Measurements from ENCODE around the gene AKT3. TPM values are rescaled to one million over a fixed set of nuclear protein-coding genes. Genes with fewer than 3 reads are reported as not detected.

Gene AKT3
- total and polyA plus RNA-seq, 2 experiments from 2014 or later: 4.5 to 18.5 TPM

DNA sequence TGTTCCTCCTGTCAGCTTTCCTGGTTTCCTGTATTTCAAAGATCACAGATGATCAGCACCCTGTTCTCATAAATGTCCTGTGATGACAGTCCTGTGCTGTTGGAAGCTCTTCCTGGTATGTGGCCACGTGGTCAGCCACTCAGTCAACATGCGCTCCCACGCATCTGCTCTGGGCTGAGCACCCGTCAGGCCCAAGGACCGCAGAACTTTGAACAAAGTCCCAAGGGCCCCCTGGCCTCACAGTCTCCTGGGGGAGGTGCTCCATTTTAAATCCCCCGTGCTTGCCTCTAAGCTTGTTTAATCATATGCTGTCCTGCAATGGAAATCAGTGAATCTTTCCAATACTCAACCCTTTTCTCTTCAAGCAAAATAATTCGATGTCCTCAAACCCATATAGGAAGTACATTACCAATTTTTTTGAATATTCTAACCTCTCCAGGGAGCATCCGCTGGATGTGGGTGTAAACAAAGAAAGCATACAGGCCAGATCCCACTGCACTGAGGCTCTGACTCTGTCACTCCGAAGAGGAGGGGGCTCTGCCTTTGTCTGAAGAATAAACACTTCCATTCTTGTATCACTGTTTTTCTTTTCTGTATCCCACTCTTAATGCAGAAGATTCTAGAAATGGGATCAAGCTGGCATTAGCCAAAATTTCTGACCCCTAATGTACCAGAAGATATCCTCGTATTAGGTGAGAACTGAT, 343.9 kb downstream of the AKT3 start (continued):
- TF ChIP-seq ETS1 (IDR thresholded peaks at IDR 0.05) (no peak), POLR2AphosphoS5 (IDR thresholded peaks at IDR 0.05; ENCODE audit: low read depth) (no peak), ZNF114 (CRISPR knock-in tag; IDR thresholded peaks at IDR 0.05) (no peak), NANOG (IDR thresholded peaks at IDR 0.05; ENCODE audit: borderline replicate concordance) (no peak), EZH2phosphoT487 (IDR thresholded peaks at IDR 0.05; ENCODE audit: unreplicated experiment) (no peak), EZH2 (IDR thresholded peaks at IDR 0.05; ENCODE audit: low read depth, unreplicated experiment) (no peak)

GRCh38 chr1:243503155-243503554, 346.9 kb downstream of the AKT3 start:
- Mint-ChIP-seq H3K36me3 (ENCODE audit: low read depth) (peaks cover 6% of the 10 kb centered on the region; the same call in 2 of the 3 replicates), H3K27ac (no peak overlapping the region)

More at GRCh38 chr1:243503155-243503554, 346.9 kb downstream of the AKT3 start:
- peaks cover 3% of the 10 kb centered on the region for H3K27me3 Mint-ChIP-seq (ENCODE audit: insufficient read depth, low read depth, poor library complexity)
- no peak overlapping the region for H3K4me3 ChIP-seq
- H3K4me1 Mint-ChIP-seq: peaks cover 39% of the 10 kb centered on the region
- no peaks in the 10 kb centered on the region for H3F3A ChIP-seq (replicated peaks; ENCODE audit: low read depth)
- H3K79me2 ChIP-seq (replicated peaks; ENCODE audit: insufficient read depth): no peaks in the 10 kb centered on the region
- TF ChIP-seq, protein P1, sequence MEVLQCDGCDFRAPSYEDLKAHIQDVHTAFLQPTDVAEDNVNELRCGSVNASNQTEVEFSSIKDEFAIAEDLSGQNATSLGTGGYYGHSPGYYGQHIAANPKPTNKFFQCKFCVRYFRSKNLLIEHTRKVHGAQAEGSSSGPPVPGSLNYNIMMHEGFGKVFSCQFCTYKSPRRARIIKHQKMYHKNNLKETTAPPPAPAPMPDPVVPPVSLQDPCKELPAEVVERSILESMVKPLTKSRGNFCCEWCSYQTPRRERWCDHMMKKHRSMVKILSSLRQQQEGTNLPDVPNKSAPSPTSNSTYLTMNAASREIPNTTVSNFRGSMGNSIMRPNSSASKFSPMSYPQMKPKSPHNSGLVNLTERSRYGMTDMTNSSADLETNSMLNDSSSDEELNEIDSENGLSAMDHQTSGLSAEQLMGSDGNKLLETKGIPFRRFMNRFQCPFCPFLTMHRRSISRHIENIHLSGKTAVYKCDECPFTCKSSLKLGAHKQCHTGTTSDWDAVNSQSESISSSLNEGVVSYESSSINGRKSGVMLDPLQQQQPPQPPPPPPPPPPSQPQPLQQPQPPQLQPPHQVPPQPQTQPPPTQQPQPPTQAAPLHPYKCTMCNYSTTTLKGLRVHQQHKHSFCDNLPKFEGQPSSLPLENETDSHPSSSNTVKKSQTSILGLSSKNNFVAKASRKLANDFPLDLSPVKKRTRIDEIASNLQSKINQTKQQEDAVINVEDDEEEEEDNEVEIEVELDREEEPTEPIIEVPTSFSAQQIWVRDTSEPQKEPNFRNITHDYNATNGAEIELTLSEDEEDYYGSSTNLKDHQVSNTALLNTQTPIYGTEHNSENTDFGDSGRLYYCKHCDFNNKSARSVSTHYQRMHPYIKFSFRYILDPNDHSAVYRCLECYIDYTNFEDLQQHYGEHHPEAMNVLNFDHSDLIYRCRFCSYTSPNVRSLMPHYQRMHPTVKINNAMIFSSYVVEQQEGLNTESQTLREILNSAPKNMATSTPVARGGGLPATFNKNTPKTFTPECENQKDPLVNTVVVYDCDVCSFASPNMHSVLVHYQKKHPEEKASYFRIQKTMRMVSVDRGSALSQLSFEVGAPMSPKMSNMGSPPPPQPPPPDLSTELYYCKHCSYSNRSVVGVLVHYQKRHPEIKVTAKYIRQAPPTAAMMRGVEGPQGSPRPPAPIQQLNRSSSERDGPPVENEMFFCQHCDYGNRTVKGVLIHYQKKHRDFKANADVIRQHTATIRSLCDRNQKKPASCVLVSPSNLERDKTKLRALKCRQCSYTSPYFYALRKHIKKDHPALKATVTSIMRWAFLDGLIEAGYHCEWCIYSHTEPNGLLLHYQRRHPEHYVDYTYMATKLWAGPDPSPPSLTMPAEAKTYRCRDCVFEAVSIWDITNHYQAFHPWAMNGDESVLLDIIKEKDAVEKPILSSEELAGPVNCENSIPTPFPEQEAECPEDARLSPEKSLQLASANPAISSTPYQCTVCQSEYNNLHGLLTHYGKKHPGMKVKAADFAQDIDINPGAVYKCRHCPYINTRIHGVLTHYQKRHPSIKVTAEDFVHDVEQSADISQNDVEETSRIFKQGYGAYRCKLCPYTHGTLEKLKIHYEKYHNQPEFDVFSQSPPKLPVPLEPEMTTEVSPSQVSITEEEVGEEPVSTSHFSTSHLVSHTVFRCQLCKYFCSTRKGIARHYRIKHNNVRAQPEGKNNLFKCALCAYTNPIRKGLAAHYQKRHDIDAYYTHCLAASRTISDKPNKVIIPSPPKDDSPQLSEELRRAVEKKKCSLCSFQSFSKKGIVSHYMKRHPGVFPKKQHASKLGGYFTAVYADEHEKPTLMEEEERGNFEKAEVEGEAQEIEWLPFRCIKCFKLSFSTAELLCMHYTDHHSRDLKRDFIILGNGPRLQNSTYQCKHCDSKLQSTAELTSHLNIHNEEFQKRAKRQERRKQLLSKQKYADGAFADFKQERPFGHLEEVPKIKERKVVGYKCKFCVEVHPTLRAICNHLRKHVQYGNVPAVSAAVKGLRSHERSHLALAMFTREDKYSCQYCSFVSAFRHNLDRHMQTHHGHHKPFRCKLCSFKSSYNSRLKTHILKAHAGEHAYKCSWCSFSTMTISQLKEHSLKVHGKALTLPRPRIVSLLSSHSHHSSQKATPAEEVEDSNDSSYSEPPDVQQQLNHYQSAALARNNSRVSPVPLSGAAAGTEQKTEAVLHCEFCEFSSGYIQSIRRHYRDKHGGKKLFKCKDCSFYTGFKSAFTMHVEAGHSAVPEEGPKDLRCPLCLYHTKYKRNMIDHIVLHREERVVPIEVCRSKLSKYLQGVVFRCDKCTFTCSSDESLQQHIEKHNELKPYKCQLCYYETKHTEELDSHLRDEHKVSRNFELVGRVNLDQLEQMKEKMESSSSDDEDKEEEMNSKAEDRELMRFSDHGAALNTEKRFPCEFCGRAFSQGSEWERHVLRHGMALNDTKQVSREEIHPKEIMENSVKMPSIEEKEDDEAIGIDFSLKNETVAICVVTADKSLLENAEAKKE (CRISPR knock-in tag; IDR thresholded peaks at IDR 0.05): no peak
- TF ChIP-seq JUNB (IDR thresholded peaks at IDR 0.05; ENCODE audit: unreplicated experiment): no peak
- ATAC-seq (no peak), DNase-seq (ENCODE audit: low spot score) (no peak)
- no peak overlapping the region for H3K4me2 ChIP-seq
- H3K27ac ChIP-seq (ENCODE audit: low read depth): no peak overlapping the region
- H2AFZ ChIP-seq: no peak overlapping the region
- H3K27me3 ChIP-seq (ENCODE audit: insufficient read depth): no peaks in the 10 kb centered on the region
- no peaks in the 10 kb centered on the region for H3K36me3 ChIP-seq (ENCODE audit: insufficient read depth)
- H3K4me1 ChIP-seq (ENCODE audit: insufficient read depth): peaks cover 29% of the 10 kb centered on the region
- no peak overlapping the region for H3K4me3 Mint-ChIP-seq
- H3K9me3 Mint-ChIP-seq: no peaks in the 10 kb centered on the region
- H4K20me1 ChIP-seq (replicated peaks; ENCODE audit: insufficient read depth): no peaks in the 10 kb centered on the region
- H3K9me2 ChIP-seq (ENCODE audit: insufficient read depth): no peaks in the 10 kb centered on the region

All from GM23338 (cell line).